GM19099 (cell line): Measurements from ENCODE around the gene POMC.
A peak's percentile ranks its signal among the peaks of the same experiment; 100 is the strongest.

Experiments used
- POLR2A ChIP-seq: IDR thresholded peaks from 3 replicates; pipeline ENCODE4 v1.6.1; 2011; ENCODE audit warnings: low read depth; ENCODE audit not compliant: insufficient read length; ENCODE audit errors: extremely low read depth

POMC gene

GRCh38 chr2:25168256-25169072 lies at the start of gene POMC:
TSS of gene POMC (minus strand) at chr2:25168580. CDS start at chr2:25164772, 3,808 bp downstream.
- TF ChIP-seq POLR2A, result no peak

GRCh38 chr2:25218100-25218499 lies 49.7 kb upstream of the POMC start:
- no peak for TF ChIP-seq POLR2A

DNA sequence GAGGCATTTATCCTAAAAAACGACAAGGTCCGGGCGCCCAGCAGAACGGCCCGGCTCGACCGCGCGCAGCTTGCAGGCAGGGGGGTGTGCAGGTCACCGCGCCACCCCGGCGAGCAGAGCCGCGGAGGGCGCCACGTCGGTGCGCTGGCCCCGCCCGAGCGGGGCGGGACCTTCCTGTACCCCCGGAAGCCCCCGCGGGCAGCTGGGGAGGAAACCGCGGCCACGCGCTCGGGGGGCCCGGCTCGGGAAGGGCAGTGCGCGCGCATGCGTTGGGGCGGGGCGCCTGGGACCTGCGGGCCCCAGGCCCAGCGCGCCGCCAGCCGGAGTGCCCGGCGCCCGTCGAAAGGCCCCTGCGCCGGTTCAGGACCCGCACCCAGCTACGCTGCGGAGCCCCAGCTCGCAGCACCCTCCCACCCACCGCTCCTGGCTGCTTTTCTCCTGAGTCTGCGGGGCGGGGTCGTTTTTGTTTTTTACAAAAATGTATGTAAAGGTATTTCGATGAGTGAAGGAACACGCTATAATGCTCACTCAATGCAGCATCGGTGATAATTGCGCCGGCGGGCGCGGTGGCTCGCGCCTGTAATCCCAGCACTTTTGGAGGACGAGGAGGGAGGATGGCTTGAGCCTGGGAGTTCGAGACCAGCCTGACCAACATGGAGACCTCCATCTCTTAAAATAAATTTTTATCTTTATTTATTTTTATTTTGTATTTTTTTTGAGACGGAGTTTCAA lies 47.7 kb upstream of the POMC start:
- peak; percentile 78 for TF ChIP-seq POLR2A

- no peak for TF ChIP-seq POLR2A
Observed at GRCh38 chr2:25215232-25215631, 46.9 kb upstream of the POMC start.

DNA sequence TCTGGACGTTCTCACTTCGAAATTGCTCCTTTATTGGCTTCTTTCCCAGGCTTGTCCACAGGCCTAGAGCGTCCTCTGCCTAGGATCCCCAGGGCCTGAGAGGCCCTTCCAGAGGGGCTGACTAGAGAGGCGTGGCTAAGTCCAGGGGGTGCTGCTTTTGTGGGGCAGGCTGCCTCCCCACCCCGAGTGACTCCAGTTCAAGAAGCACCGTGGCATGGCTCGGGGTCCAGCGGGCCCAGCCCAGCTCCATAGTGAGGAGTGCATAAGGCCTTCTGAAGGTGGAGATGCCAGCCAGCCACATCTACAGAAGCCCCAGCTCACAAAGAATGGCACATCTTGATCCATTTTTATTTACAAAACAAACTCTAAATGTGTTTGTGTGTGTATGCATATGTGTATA lies 44.8 kb upstream of the POMC start:
- no peak for TF ChIP-seq POLR2A

DNA sequence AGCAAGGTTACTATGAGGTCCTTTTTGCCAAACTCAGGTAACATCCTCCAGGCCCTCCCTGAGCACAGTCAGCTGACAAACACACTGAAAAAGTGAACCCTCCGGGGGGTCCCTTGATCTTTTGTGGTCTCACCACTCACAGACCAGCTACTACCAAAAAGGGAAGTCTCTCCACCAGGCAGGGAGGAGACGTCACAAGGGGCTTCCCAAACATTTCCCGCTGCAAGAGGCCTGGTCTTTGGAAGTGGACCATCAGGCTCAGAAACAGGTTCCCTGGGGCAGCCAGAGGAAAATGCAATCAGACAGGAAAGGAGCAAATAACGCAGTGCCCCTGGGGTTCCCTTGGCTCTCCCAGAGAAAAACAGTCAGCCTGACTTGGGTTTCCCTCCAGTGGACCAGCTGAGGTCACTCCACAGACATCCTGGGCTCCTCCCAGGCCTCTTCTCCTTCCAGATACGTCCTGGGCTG lies 38.7 kb upstream of the POMC start:
- TF ChIP-seq POLR2A, result no peak

DNA sequence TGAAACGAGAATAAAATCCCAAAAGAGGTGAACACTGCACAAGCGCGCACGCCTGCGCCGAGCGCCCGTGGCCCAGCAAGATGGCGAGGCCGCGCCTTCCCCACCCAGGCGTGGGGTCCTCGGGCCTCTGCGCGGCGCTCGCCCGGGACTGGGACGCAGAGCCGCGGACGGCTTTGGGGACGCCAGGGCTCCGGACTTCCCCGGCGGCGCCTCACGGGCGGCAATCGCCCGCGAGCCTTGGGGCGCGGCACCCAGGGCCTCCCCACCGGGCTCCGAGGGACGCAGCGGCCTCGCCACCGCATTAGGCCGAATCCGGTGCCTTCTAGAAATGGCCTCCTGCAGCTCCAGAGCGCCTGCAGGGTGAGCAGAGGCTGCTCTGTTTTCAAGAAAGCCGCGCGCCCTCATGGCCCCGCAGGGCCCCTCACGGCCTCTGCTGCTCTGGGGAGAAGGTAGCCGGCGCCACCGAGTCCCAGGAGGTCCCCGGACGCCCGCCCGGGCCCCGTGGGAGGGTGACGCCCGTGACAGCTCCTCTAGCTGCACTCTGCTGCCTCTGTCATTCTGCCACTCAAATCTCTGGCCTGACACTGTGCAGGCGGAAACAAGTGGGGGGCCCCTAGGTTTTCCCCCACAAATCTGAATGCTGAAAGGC lies 35.9 kb upstream of the POMC start:
- peak; percentile 52 for TF ChIP-seq POLR2A

- TF ChIP-seq POLR2A, result no peak
Observed at GRCh38 chr2:25202275-25202674, 33.9 kb upstream of the POMC start.

DNA sequence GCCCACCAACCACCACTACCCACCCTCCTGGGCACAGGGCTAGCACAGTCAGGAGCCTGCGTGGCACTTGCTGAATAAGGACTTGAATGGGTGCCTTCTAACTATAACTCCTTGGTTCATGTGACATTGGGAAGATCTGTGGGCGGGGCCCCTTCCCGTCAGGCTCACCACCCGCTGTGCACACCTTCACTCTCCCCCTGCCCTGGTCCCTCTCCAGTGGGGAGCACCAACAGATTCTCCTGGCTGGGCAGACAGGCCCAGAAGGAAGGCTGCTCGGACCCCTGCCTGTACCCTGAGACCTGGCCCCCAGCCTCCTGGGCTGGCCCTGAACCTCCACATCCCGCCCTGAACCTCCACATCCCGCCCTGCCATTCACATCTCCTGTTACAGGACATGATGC lies 33.4 kb upstream of the POMC start:
- no peak for TF ChIP-seq POLR2A

DNA sequence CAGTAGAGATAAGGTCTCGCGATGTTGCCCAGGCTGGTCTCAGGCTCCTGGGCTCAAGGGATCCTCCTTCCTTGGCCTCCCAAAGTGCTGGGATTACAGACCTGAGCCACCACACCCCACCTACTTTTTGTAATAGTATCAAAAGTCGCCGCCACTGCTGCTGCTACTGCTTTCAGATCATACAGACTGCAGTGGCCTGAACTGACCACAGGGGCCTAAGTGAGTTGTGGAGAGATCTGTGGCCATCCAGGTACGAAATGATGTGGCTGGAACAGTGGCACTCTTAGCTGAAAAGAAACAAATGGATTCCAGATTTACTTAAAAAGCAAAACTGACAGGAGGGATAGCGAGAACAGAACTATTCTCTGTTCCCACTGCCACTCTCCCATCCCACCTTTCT lies 32.9 kb upstream of the POMC start:
- no peak for TF ChIP-seq POLR2A

DNA sequence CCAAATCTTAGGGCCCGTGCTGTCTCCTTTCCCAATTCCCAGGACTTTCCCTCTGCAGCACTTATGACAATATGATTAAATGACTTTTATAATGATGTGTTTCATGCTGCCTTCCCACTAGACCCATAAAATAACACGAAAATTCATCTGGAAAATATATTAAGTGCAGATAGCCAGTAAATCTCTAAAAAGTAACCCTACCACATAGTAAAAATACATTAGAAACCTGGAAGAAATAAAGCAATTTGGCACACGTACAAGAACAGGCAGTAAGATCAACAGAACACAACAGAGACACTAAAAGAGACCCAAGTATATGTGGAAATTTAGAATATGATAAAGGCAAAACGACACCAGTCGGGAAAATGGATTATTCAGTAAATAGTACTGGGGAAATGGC lies 30.2 kb upstream of the POMC start:
- no peak for TF ChIP-seq POLR2A

GRCh38 chr2:25198209-25198525 lies 29.8 kb upstream of the POMC start:
- no peak for TF ChIP-seq POLR2A

DNA sequence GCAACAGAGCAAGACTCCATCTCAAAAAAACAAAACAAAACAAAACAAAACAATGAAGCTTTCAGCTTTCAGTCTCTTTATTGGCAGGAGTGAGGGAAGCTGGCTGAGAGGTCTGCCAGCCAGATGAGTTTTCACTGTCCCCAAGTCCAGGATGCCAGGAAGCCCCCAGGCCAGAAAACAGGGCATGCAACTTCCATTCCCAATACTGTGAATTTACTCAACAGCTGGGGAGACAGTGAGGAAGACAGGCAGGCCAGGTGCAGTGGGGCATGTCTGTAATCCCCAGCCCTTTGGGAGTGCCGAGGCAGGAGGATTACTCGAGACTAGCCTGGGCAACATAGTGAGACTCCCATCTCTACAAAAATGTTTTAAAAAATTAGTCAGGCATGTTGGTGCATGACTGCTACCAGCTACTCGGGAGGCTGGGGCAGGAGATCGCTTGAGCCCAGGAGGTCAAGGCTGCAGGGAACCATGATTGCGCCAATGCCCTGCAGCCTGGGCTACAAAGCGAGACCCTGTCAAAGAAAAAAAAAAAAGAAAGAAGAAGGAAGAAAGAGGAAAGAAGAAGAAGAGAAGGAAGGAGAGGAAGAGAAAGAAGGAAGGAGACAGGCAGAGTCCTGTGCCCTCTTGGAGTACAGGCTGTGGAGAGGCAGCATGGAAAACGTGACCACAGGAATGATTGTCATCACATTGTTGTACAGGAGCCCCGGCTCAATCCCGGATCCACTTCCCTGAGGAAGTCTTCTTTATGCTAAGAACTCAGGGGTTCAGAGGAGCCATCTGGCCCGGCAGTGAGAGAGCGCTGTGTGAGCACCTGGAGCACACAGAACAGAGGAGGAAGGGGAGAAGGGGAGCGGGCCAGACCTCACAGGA lies 29.2 kb upstream of the POMC start:
- TF ChIP-seq POLR2A, result no peak

- TF ChIP-seq POLR2A, result no peak
Observed at GRCh38 chr2:25194576-25195122, 26.3 kb upstream of the POMC start.
